Measurements from ENCODE around the gene CPNE7. TPM values are rescaled to one million over a fixed set of nuclear protein-coding genes. Genes with fewer than 3 reads are reported as not detected.

CPNE7 gene
- polyA plus RNA-seq, 1 donor from 2014 or later, result 0.15 TPM

GRCh38 chr16:89561884-89562599, 13.5 kb upstream of the CPNE7 start:
- no peaks in the 10 kb centered on the region for H3K9me2 ChIP-seq (ENCODE audit: insufficient read depth, low read length)
- no peaks in the 10 kb centered on the region for H3F3A ChIP-seq (ENCODE audit: insufficient read depth, low read length, poor library complexity, severe bottlenecking)
- no peaks in the 10 kb centered on the region for H3K27me3 ChIP-seq (ENCODE audit: insufficient read depth, low read depth, low read length)
- H3K36me3 ChIP-seq (ENCODE audit: insufficient read depth, low read length), result no peaks in the 10 kb centered on the region
- peak overlapping the region; percentile 82 for H3K4me3 ChIP-seq (ENCODE audit: low read length)
- peaks cover 6% of the 10 kb centered on the region for H3K79me2 ChIP-seq (replicated peaks; ENCODE audit: insufficient read depth, low read length)
- peak overlapping the region; percentile 89 for H3K9ac ChIP-seq (ENCODE audit: low read length)
- H3K4me2 ChIP-seq (ENCODE audit: low read length), result peak overlapping the region; percentile 68
- peaks cover 3% of the 10 kb centered on the region for H4K20me1 ChIP-seq (ENCODE audit: insufficient read depth)
- no peak overlapping the region for H2AFZ ChIP-seq (ENCODE audit: low read depth, low read length)
- no peak overlapping the region for H3K27ac ChIP-seq (ENCODE audit: low read length)
- H3K9me3 ChIP-seq (ENCODE audit: low read length), result no peaks in the 10 kb centered on the region
- no peak for TF ChIP-seq MXI1 (conservative IDR thresholded peaks at IDR 0.05; ENCODE audit: poor library complexity, severe bottlenecking)
- no peak for TF ChIP-seq REST (IDR thresholded peaks at IDR 0.05; ENCODE audit: borderline replicate concordance)
- no peak for TF ChIP-seq EP300 (conservative IDR thresholded peaks at IDR 0.05; ENCODE audit: poor library complexity, severe bottlenecking)

GRCh38 chr16:89562939-89563338, 12.6 kb upstream of the CPNE7 start:
- Histone ChIP-seq H3K27ac (ENCODE audit: low read length) (no peak overlapping the region), H3K79me2 (replicated peaks; ENCODE audit: insufficient read depth, low read length) (peaks cover 6% of the 10 kb centered on the region), H3K27me3 (ENCODE audit: insufficient read depth, low read depth, low read length) (no peaks in the 10 kb centered on the region), H2AFZ (ENCODE audit: low read depth, low read length) (no peak overlapping the region), H3F3A (ENCODE audit: insufficient read depth, low read length, poor library complexity, severe bottlenecking) (no peaks in the 10 kb centered on the region), H3K4me2 (ENCODE audit: low read length) (no peak overlapping the region), H3K9me2 (ENCODE audit: insufficient read depth, low read length) (no peaks in the 10 kb centered on the region), H3K4me3 (ENCODE audit: low read length) (no peak overlapping the region), H3K36me3 (ENCODE audit: insufficient read depth, low read length) (no peaks in the 10 kb centered on the region), H3K9ac (ENCODE audit: low read length) (no peak overlapping the region), H4K20me1 (ENCODE audit: insufficient read depth) (peaks cover 3% of the 10 kb centered on the region), H3K9me3 (ENCODE audit: low read length) (no peaks in the 10 kb centered on the region)
- TF ChIP-seq REST (IDR thresholded peaks at IDR 0.05; ENCODE audit: borderline replicate concordance), result no peak
- no peak for TF ChIP-seq EP300 (conservative IDR thresholded peaks at IDR 0.05; ENCODE audit: poor library complexity, severe bottlenecking)
- no peak for TF ChIP-seq MXI1 (conservative IDR thresholded peaks at IDR 0.05; ENCODE audit: poor library complexity, severe bottlenecking)
- TF ChIP-seq RAD21 (conservative IDR thresholded peaks at IDR 0.05), result no peak
- no peak for TF ChIP-seq SMC3 (conservative IDR thresholded peaks at IDR 0.05; ENCODE audit: poor library complexity)
- no peak for TF ChIP-seq POLR2AphosphoS5 (IDR thresholded peaks at IDR 0.05)
- TF ChIP-seq CTCF (IDR thresholded peaks at IDR 0.05; ENCODE audit: poor library complexity, severe bottlenecking), result no peak
- no peak for TF ChIP-seq TAF1 (IDR thresholded peaks at IDR 0.05; ENCODE audit: low read depth)
- no peak for TF ChIP-seq EZH2 (IDR thresholded peaks at IDR 0.05; ENCODE audit: borderline replicate concordance, insufficient read depth, low read length, poor library complexity, severe bottlenecking)
